Upper lobe of left lung (tissue), 6 donors: ENCODE measurements around the gene LDLRAD3. TPM values are rescaled to one million over a fixed set of nuclear protein-coding genes. Genes with fewer than 3 reads are reported as not detected.

Source experiments
- ATAC-seq, 2 donors: fragments of 200-7000 bp; cut with Tn5 transposase; one replicate each; pipeline ENCODE4 v1.9.1; 2022; ENCODE audit warnings: mild to moderate bottlenecking in 2 of 2, moderate library complexity in 2 of 2; ENCODE audit not compliant: low FRiP score in 2 of 2
- DNase-seq, 2 donors: peaks; one replicate each; pipeline ENCODE4 v3.0.0-alpha.2; 2019 to 2020
- H3K27ac ChIP-seq, 4 donors: fragments of 200-600 bp; sonication (generic); one replicate each; pipeline ENCODE4 v1.5.1; 2016 to 2019
- H3K27me3 ChIP-seq, 4 donors: fragments of 200-600 bp; sonication (generic); one replicate each; pipeline ENCODE4 v1.5.1; 2017 to 2019
- H3K36me3 ChIP-seq, 4 donors: fragments of 200-600 bp; sonication (generic); one replicate each; pipeline ENCODE4 v1.5.1; 2016 to 2019
- H3K4me1 ChIP-seq, 4 donors: fragments of 200-600 bp; sonication (generic); one replicate each; pipeline ENCODE4 v1.5.1; 2018 to 2019
- H3K4me3 ChIP-seq, 4 donors: fragments of 200-600 bp; sonication (generic); one replicate each; pipeline ENCODE4 v1.5.1; 2017 to 2019; ENCODE audit warnings: mild to moderate bottlenecking in 2 of 4, moderate library complexity in 1 of 4
- H3K9me3 ChIP-seq, 4 donors: fragments of 200-600 bp; sonication (generic); one replicate each; pipeline ENCODE4 v1.5.1; 2018 to 2019
- EP300 ChIP-seq, 4 donors: sonication (generic); formaldehyde crosslinking; IDR thresholded peaks; one replicate each; pipeline ENCODE4 v1.5.1; 2017; ENCODE audit warnings: antibody characterized with exemption in 4 of 4, control low read depth in 2 of 4
- POLR2A ChIP-seq, 4 donors: fragments of 450-650 bp; IDR thresholded peaks; one replicate each; pipeline ENCODE4 v1.5.1; 2016 to 2017; ENCODE audit warnings: antibody characterized with exemption in 4 of 4, mild to moderate bottlenecking in 2 of 4
- POLR2AphosphoS5 ChIP-seq, 2 donors: sonication (generic); formaldehyde crosslinking; IDR thresholded peaks; one replicate each; pipeline ENCODE4 v1.5.1; 2017; ENCODE audit warnings: antibody characterized with exemption in 2 of 2
- WGBS, 2 donors: methylation state at CpG; one replicate each; pipeline ENCODE4 v1.1.5; 2017 to 2018; 5-methylcytosine and 5-hydroxymethylcytosine counted together
- total RNA-seq, 6 donors: library from RNA; depleted of rRNA in 4 of 6; stranded (reverse); fragments of >200 nt in 4 of 6; gene quantifications; one replicate each; pipeline versions ENCODE4 v1.1.0 to v1.2.1, GENCODE V29; 2016 to 2021
- TF ChIP-seq, protein P1 (sequence below), 6 experiments: fragments of 450-650 bp in 4 of 6; fragments of 200-600 bp in 2 of 6; sonication (generic) in 2 of 6; IDR thresholded peaks; one replicate each; pipeline ENCODE4 v1.5.1; 2016 to 2019; ENCODE audit warnings: antibody characterized with exemption in 6 of 6
- donor health status: DM: no; HTN: no; CAD: no; lungs with moderate emphysema.
- donor health status: DM: no; HTN: yes; CAD: no; lungs with severe emphysema.

Gene LDLRAD3
- total RNA-seq, 6 donors from 2014 or later, result 4.4 to 16.8 (median 7.4) TPM

DNA sequence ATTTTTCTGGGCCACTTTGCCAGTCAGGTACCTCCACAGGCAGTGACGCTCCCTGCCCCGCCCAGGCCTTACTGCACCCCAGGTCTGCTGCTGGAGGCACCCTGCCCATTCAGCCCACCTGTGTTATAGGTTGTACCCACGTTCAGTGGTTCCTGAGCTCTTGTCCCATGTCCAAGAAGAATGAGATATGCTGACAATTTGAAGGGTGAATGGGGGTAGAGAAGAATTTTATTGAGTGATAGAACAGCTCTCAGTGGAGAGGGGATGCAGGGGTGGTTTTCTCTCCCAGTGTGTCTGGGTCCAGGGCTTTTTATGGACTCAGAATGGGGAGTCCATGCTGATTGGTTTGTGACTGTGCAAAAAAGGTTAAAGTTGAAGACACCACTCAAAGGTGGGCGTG lies 149.7 kb downstream of the LDLRAD3 start:
- no peak overlapping the region for H3K4me3 ChIP-seq
- no peak overlapping the region for H3K27ac ChIP-seq
- H3K36me3 ChIP-seq, result no peaks in the 10 kb centered on the region
- TF ChIP-seq EP300 (IDR thresholded peaks at IDR 0.05), result no peak
- TF ChIP-seq POLR2A (IDR thresholded peaks at IDR 0.05), result no peak
- TF ChIP-seq, protein P1, sequence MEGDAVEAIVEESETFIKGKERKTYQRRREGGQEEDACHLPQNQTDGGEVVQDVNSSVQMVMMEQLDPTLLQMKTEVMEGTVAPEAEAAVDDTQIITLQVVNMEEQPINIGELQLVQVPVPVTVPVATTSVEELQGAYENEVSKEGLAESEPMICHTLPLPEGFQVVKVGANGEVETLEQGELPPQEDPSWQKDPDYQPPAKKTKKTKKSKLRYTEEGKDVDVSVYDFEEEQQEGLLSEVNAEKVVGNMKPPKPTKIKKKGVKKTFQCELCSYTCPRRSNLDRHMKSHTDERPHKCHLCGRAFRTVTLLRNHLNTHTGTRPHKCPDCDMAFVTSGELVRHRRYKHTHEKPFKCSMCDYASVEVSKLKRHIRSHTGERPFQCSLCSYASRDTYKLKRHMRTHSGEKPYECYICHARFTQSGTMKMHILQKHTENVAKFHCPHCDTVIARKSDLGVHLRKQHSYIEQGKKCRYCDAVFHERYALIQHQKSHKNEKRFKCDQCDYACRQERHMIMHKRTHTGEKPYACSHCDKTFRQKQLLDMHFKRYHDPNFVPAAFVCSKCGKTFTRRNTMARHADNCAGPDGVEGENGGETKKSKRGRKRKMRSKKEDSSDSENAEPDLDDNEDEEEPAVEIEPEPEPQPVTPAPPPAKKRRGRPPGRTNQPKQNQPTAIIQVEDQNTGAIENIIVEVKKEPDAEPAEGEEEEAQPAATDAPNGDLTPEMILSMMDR (IDR thresholded peaks at IDR 0.05), result no peak
- TF ChIP-seq POLR2AphosphoS5 (IDR thresholded peaks at IDR 0.05), result no peak
- no peaks in the 10 kb centered on the region for H3K4me1 ChIP-seq
- peaks cover 0 to 2% (median 0%) of the 10 kb centered on the region in 4 donors for H3K9me3 ChIP-seq
- DNase-seq (peak in 1 of 2 donors; percentile 26), ATAC-seq (no peak)
- WGBS, 2 donors, result 78 to 96% methylated on average over 4 of the region's 4 CpGs
- H3K27me3 ChIP-seq, result no peaks in the 10 kb centered on the region

DNA sequence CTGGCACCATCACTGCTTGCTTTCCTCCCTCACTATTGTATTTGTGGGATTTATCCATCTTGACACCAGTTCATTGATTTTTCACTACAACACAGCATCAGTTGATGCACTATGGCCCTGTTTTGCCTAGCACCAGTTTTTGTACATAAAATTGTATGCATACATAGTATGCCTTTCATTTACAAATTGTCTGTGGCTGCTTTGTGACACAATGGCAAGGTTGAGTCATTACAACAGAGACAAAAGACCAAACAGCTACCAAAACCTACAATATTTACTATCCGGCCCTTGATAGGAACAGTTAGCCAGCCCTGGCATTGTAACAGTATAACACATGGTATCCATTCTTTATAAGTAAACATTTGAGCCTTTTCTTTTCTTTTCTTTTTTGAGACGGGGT lies 150.3 kb downstream of the LDLRAD3 start:
- H3K4me3 ChIP-seq, result no peak overlapping the region
- H3K36me3 ChIP-seq, result no peaks in the 10 kb centered on the region
- TF ChIP-seq POLR2AphosphoS5 (IDR thresholded peaks at IDR 0.05) (no peak), EP300 (IDR thresholded peaks at IDR 0.05) (no peak), POLR2A (IDR thresholded peaks at IDR 0.05) (no peak)
- TF ChIP-seq, protein P1 (IDR thresholded peaks at IDR 0.05), result no peak
- no peak overlapping the region for H3K27ac ChIP-seq
- H3K4me1 ChIP-seq, result no peaks in the 10 kb centered on the region
- WGBS, 2 donors, result 93 to 98% methylated on average over 2 of the region's 2 CpGs
- ATAC-seq (no peak), DNase-seq (no peak)
- H3K9me3 ChIP-seq, result peaks cover 0 to 2% (median 0%) of the 10 kb centered on the region in 4 donors
- H3K27me3 ChIP-seq, result no peaks in the 10 kb centered on the region

DNA sequence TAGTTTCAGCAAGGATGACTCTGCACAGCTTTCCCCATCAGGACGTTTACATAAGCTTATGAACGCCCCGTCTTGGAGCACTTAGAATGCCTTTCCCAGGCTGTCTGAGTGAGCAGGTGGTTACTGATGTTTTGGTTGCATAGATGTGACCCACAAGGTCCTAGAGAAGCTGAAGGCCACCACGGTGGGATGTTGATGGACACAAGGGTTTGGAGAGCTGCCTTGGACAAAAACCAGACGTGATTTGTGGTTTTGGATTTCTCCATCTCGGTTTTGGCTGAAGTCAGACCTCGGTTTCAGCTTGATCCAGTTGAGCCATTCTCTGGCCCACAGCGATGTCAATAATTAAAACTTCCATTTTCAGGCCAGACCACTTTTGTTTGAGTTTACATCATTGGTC lies 151.9 kb downstream of the LDLRAD3 start:
- no peak for ATAC-seq
- Histone ChIP-seq H3K4me1 (no peaks in the 10 kb centered on the region), H3K36me3 (no peaks in the 10 kb centered on the region), H3K27me3 (no peaks in the 10 kb centered on the region), H3K9me3 (peaks cover 0 to 2% (median 0%) of the 10 kb centered on the region in 4 donors), H3K4me3 (no peak overlapping the region), H3K27ac (no peak overlapping the region)
- no peak for DNase-seq
- TF ChIP-seq EP300 (IDR thresholded peaks at IDR 0.05), result no peak
- no peak for TF ChIP-seq POLR2AphosphoS5 (IDR thresholded peaks at IDR 0.05)
- TF ChIP-seq, protein P1 (IDR thresholded peaks at IDR 0.05), result no peak
- TF ChIP-seq POLR2A (IDR thresholded peaks at IDR 0.05), result no peak
- WGBS, 2 donors, result 75 to 80% methylated on average over 8 of the region's 8 CpGs

DNA sequence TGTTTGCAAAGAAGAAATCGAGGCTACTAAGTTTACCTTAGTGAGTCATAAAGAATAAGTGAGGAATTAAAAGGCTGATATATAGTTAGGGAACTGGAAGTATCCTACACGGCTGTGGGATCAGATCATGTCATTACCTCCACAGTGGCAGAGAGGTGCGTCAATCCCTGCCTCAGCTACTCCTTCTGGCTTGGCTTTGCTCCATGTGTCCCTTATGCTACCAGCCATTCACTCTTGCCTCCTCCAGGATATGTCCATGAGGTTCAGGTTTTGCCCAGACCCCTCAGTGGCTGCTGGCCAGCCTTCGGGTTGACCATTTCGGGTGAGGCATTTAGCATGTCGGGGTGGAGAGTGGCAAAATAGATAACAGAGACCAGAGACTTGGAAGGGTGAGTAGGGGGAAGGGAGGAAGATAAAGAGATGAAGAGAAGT lies 153.4 kb downstream of the LDLRAD3 start:
- Histone ChIP-seq H3K4me1 (no peaks in the 10 kb centered on the region), H3K36me3 (no peaks in the 10 kb centered on the region), H3K9me3 (peaks cover 0 to 2% (median 0%) of the 10 kb centered on the region in 4 donors), H3K4me3 (no peak overlapping the region), H3K27ac (no peak overlapping the region), H3K27me3 (no peaks in the 10 kb centered on the region)
- WGBS, 2 donors, result 78 to 84% methylated on average over 6 of the region's 6 CpGs
- no peak for ATAC-seq
- no peak for TF ChIP-seq POLR2A (IDR thresholded peaks at IDR 0.05)
- no peak for TF ChIP-seq EP300 (IDR thresholded peaks at IDR 0.05)
- TF ChIP-seq, protein P1 (IDR thresholded peaks at IDR 0.05), result no peak
- no peak for TF ChIP-seq POLR2AphosphoS5 (IDR thresholded peaks at IDR 0.05)
- DNase-seq, result no peak

DNA sequence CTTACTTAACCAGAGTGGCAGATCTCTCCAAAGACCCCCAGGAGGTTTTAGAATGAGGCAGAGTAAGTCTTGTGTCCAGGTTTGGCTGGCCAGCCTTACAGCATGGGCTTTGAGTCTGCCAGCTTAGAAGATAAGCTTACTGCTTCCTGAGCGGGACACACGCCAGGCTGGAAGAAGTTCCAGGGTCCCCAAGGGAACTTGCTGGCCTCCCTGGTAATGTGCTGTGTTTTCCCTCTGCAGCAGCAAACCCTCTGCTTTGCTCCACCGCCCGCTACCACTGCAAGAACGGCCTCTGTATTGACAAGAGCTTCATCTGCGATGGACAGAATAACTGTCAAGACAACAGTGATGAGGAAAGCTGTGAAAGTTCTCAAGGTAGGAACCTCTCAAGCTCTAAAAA lies 154.2 kb downstream of the LDLRAD3 start:
- H3K27ac ChIP-seq, result no peak overlapping the region
- no peak for ATAC-seq
- 77 to 78% methylated on average over 5 to 6 of the region's 6 CpGs for WGBS, 2 donors

More for the DNA sequence above, 154.2 kb downstream of the LDLRAD3 start:
- TF ChIP-seq POLR2A (IDR thresholded peaks at IDR 0.05), result no peak
- TF ChIP-seq POLR2AphosphoS5 (IDR thresholded peaks at IDR 0.05), result no peak
- TF ChIP-seq, protein P1 (IDR thresholded peaks at IDR 0.05), result no peak
- TF ChIP-seq EP300 (IDR thresholded peaks at IDR 0.05), result no peak
- Histone ChIP-seq H3K9me3 (peaks cover 0 to 2% (median 0%) of the 10 kb centered on the region in 4 donors), H3K36me3 (no peaks in the 10 kb centered on the region), H3K4me1 (no peaks in the 10 kb centered on the region), H3K4me3 (no peak overlapping the region), H3K27me3 (no peaks in the 10 kb centered on the region)
- no peak for DNase-seq
